Nephron (organoid): Measurements from ENCODE around the gene SMIM26.

ENCODE experiments used
- H3K27ac Mint-ChIP-seq, 3 experiments: 2 replicates each; pipeline ENCODE4 v1.8.0; 2020; ENCODE audit warnings: mixed read lengths in 3 of 3, mild to moderate bottlenecking in 2 of 3, moderate library complexity in 1 of 3
- H3K27me3 Mint-ChIP-seq: 2 replicates; pipeline ENCODE4 v1.8.0; 2021; ENCODE audit warnings: low read depth, mild to moderate bottlenecking, moderate library complexity, mixed read lengths
- H3K36me3 Mint-ChIP-seq: 2 replicates; pipeline ENCODE4 v1.8.0; 2020; ENCODE audit warnings: low read depth, mixed read lengths
- H3K4me1 Mint-ChIP-seq: 2 replicates; pipeline ENCODE4 v1.8.0; 2020; ENCODE audit warnings: mixed read lengths
- H3K4me3 Mint-ChIP-seq, 3 experiments: 2 replicates each; pipeline ENCODE4 v1.8.0; 2020; ENCODE audit warnings: mild to moderate bottlenecking in 3 of 3, mixed read lengths in 3 of 3, moderate library complexity in 2 of 3
- H3K9me3 Mint-ChIP-seq: 2 replicates; pipeline ENCODE4 v1.8.0; 2020; ENCODE audit warnings: mixed read lengths
- TF ChIP-seq, protein P1 (sequence below), 3 experiments: fragments of 200-600 bp; sonication (generic); IDR thresholded peaks; one replicate each; pipeline ENCODE4 v1.5.0; 2021; ENCODE audit warnings: antibody characterized with exemption in 3 of 3; ENCODE audit not compliant: unreplicated experiment in 3 of 3

Gene SMIM26

DNA sequence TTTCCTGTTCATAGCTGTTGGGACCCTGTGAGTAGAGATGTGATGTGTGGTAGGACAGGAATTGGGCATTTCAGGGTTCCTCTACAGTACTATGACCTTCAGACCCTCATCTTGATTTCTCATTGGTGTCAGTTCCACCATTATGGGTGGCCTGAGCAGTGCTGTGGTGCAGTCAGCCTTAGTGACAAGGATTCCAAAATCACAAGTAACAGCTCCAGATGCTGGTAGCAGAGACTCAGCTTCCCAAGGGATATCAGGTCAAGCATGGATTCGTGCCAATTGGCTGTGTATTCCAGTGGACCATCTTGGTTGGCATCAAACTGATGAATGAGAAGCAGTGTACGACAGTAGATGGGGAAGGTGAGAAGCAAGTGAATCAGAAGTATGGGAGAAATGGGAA lies 3.8 kb downstream of the SMIM26 start:
- peak overlapping the region in 1 of 3 experiments; percentile 19 for H3K4me3 Mint-ChIP-seq
- no peaks in the 10 kb centered on the region for H3K27me3 Mint-ChIP-seq

DNA sequence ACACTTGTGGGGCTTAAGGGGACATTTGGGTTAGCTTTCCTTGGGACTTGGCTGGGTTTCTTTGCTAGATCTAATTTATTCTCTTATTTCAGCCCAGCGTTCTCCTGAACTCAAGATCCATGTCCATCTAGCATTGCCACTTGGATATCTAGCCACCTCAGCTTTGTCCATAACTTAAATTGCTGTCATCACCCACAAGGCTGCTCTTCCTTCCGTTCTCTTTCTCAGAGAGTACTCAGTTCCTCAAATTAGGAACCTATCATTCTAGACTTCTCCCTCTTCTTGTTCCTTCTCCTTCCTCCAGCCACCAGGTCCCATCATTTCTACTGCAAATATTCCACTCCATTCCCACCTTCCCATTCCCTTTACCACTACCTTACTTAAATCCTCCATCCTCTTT lies 4.3 kb downstream of the SMIM26 start:
- H3K27me3 Mint-ChIP-seq, result no peaks in the 10 kb centered on the region
- H3K27ac Mint-ChIP-seq, result no peak overlapping the region
- peak overlapping the region in 2 of 3 experiments; percentile 29 to 30 for H3K4me3 Mint-ChIP-seq
- H3K9me3 Mint-ChIP-seq, result no peaks in the 10 kb centered on the region
- H3K36me3 Mint-ChIP-seq, result peaks cover 37% of the 10 kb centered on the region
- peaks cover 9% of the 10 kb centered on the region for H3K4me1 Mint-ChIP-seq
- TF ChIP-seq, protein P1, sequence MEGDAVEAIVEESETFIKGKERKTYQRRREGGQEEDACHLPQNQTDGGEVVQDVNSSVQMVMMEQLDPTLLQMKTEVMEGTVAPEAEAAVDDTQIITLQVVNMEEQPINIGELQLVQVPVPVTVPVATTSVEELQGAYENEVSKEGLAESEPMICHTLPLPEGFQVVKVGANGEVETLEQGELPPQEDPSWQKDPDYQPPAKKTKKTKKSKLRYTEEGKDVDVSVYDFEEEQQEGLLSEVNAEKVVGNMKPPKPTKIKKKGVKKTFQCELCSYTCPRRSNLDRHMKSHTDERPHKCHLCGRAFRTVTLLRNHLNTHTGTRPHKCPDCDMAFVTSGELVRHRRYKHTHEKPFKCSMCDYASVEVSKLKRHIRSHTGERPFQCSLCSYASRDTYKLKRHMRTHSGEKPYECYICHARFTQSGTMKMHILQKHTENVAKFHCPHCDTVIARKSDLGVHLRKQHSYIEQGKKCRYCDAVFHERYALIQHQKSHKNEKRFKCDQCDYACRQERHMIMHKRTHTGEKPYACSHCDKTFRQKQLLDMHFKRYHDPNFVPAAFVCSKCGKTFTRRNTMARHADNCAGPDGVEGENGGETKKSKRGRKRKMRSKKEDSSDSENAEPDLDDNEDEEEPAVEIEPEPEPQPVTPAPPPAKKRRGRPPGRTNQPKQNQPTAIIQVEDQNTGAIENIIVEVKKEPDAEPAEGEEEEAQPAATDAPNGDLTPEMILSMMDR (IDR thresholded peaks at IDR 0.05; ENCODE audit: unreplicated experiment in 3 of 3), result no peak

More for the DNA sequence above, 3.8 kb downstream of the SMIM26 start:
- Mint-ChIP-seq H3K36me3 (peaks cover 37% of the 10 kb centered on the region), H3K27ac (no peak overlapping the region), H3K4me1 (peaks cover 11% of the 10 kb centered on the region), H3K9me3 (no peaks in the 10 kb centered on the region)
- TF ChIP-seq, protein P1 (IDR thresholded peaks at IDR 0.05; ENCODE audit: unreplicated experiment in 3 of 3), result no peak

DNA sequence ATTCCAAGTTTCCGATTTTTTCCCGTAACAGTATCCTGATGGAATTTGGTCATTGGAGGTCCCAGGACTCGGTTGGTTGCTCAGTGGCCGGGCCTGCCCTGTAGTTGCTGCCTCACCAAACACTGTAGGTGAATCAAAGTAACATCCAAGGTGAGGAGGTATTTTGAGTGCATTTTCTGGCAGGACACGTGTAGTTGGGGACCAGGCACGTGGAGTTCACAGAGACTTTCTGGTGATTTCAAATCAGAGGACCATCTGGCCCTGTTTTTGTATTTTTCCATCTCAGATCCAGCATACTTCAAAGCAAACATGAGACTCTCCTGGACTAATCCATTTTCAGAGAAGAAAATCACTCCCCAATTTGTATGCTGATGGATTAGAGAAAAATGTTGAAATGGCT lies 10.7 kb downstream of the SMIM26 start:
- no peaks in the 10 kb centered on the region for H3K4me1 Mint-ChIP-seq
- no peaks in the 10 kb centered on the region for H3K27me3 Mint-ChIP-seq
- TF ChIP-seq, protein P1 (IDR thresholded peaks at IDR 0.05; ENCODE audit: unreplicated experiment in 3 of 3), result no peak
- H3K9me3 Mint-ChIP-seq, result no peaks in the 10 kb centered on the region
- no peak overlapping the region for H3K4me3 Mint-ChIP-seq
- H3K36me3 Mint-ChIP-seq, result no peaks in the 10 kb centered on the region
- no peak overlapping the region for H3K27ac Mint-ChIP-seq

DNA sequence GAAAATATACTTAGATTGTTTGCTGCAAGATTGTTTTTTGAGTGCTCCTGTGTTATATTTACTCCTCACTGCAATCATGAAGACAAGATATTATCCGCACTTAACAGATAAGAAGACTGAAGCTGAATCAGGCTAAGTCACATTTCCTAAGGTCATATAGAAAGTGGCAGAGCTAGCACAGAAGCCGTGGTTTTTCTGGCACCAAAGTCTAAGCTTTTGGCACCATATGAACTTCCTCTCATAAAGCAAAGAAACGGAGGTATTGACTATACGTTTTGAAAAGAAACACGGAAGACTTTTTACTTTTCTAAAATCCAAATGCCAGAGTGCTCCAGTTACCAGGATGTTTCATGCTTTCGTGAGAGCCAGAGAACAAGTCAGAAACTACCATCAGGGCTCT lies 11.3 kb downstream of the SMIM26 start:
- TF ChIP-seq, protein P1 (IDR thresholded peaks at IDR 0.05; ENCODE audit: unreplicated experiment in 3 of 3), result no peak
- H3K27ac Mint-ChIP-seq, result no peak overlapping the region
- H3K27me3 Mint-ChIP-seq, result no peaks in the 10 kb centered on the region
- H3K4me3 Mint-ChIP-seq, result no peak overlapping the region
- H3K36me3 Mint-ChIP-seq, result no peaks in the 10 kb centered on the region
- no peaks in the 10 kb centered on the region for H3K9me3 Mint-ChIP-seq
- H3K4me1 Mint-ChIP-seq, result no peaks in the 10 kb centered on the region

DNA sequence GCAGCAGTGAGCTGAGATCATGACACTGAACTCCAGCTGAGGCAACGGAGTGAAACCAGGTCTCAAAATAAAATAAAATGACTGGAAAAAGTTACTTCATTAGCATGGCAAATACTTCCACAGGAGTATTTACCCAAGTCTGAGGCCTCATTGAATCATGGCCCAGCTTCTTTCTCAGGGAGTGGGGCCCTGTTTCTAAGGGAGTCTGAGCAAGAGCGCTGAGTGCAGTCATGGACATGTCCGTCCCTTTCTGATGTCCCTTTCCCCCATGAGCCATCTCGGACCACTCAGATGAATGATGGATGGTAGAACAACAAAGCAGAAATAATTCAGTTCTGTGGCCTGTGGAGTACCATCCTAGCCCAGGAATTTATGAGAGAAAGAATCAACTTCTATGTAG lies 12.8 kb downstream of the SMIM26 start:
- Mint-ChIP-seq H3K27me3 (no peaks in the 10 kb centered on the region), H3K9me3 (no peaks in the 10 kb centered on the region)

DNA sequence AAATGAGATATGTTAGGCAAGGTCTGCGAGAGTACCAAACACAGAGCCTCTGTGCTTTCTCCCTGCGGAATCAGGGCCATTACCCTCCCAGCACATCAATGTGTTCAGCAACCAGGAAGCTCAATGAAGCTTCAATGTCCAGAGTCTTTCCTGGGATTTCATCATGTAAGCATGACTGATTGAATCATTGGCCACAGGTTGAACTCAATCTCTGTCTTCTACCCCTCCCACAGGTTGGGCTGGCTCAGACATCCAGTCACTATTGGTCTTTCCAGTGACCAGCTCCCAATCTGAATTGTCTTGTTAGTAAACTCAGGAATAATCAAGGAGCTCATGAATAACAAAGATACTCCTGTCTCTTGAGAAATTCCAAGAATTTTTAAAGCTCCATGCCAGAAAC lies 17.9 kb downstream of the SMIM26 start:
- Mint-ChIP-seq H3K4me1 (peaks cover 5% of the 10 kb centered on the region), H3K9me3 (no peaks in the 10 kb centered on the region), H3K36me3 (no peaks in the 10 kb centered on the region), H3K4me3 (peak overlapping the region in 1 of 3 experiments; percentile 30), H3K27ac (no peak overlapping the region), H3K27me3 (no peaks in the 10 kb centered on the region)
- TF ChIP-seq, protein P1 (IDR thresholded peaks at IDR 0.05; ENCODE audit: unreplicated experiment in 3 of 3), result no peak

More for the DNA sequence above, 12.8 kb downstream of the SMIM26 start:
- Mint-ChIP-seq H3K4me1 (no peaks in the 10 kb centered on the region), H3K4me3 (no peak overlapping the region), H3K27ac (no peak overlapping the region), H3K36me3 (no peaks in the 10 kb centered on the region)
- TF ChIP-seq, protein P1 (IDR thresholded peaks at IDR 0.05; ENCODE audit: unreplicated experiment in 3 of 3), result no peak
